Ishikawa (cell line): ENCODE measurements around the gene TERT.

ENCODE experiments used
- RAD21 ChIP-seq: IDR thresholded peaks from 2 replicates; pipeline ENCODE4 v1.6.1; 2012; ENCODE audit warnings: low read depth
- ZBTB7A ChIP-seq: IDR thresholded peaks from 2 replicates; pipeline ENCODE4 v1.6.1; 2012; ENCODE audit warnings: low read depth

- no peak for TF ChIP-seq RAD21
- TF ChIP-seq ZBTB7A: no peak
Observed at GRCh38 chr5:1242733-1243486, 52.0 kb downstream of the TERT start.
